Panc1 (cell line): ENCODE data around the gene JADE1.

Experiments
- CTCF ChIP-seq: fragments of 450-650 bp; IDR thresholded peaks from 2 replicates; pipeline ENCODE4 v1.5.1; 2017; ENCODE audit warnings: mild to moderate bottlenecking
- POLR2AphosphoS5 ChIP-seq: IDR thresholded peaks from 2 replicates; pipeline ENCODE4 v1.6.1; 2012; ENCODE audit warnings: mild to moderate bottlenecking, low read depth, low read length, moderate library complexity
- SIN3A ChIP-seq: IDR thresholded peaks from 2 replicates; pipeline ENCODE4 v1.6.1; 2012; ENCODE audit warnings: low read depth, mild to moderate bottlenecking, low read length, moderate library complexity, borderline replicate concordance; ENCODE audit not compliant: insufficient read depth

GRCh38 chr4:128907981-128908380 is 98.5 kb downstream of the JADE1 start:
- TF ChIP-seq CTCF, result no peak
- no peak for TF ChIP-seq POLR2AphosphoS5
- TF ChIP-seq SIN3A, result no peak
